NCI-H1417 (cell line): ENCODE results near the gene ZNF613.
A peak's percentile ranks its signal among the peaks of the same experiment; 100 is the strongest.
"Not testable (repeated sequence)": the region's sequence is repeated elsewhere in the genome, so short reads cannot be mapped to it uniquely, and the experiment has no call there.

Source experiments
- DNase-seq, 3 experiments: peaks; one replicate each; lab custom pipeline; 2025; lab: John Stamatoyannopoulos, UW

ZNF613 gene

GRCh38 chr19:51926784-51927741 is at the start of gene ZNF613:
TSS of gene ZNF613 (plus strand) at chr19:51927472. CDS start at chr19:51936221, 8,749 bp downstream.
- peak; percentile 93 to 97 (median 97) for DNase-seq

- no peak for DNase-seq
Observed at GRCh38 chr19:51882518-51882917, 44.8 kb upstream of the ZNF613 start.

DNA sequence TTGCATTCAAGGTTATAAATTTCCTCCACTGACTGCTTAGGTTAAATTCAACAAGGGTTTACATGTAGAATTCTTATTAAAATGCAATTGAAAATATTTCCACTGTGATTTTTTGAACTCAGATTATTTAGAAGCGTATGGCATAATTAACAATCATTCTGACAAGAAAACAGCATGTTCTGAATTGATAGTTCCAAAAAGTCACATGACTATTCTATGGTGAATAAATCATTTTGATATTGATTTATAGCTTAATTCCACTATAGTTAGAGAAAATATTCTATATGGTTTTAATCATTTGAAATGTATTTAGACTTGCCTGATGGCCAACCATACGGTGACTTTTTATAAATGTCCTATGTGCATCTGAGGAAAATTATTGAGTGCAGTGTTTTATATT is 42.6 kb upstream of the ZNF613 start:
- no peak for DNase-seq

DNA sequence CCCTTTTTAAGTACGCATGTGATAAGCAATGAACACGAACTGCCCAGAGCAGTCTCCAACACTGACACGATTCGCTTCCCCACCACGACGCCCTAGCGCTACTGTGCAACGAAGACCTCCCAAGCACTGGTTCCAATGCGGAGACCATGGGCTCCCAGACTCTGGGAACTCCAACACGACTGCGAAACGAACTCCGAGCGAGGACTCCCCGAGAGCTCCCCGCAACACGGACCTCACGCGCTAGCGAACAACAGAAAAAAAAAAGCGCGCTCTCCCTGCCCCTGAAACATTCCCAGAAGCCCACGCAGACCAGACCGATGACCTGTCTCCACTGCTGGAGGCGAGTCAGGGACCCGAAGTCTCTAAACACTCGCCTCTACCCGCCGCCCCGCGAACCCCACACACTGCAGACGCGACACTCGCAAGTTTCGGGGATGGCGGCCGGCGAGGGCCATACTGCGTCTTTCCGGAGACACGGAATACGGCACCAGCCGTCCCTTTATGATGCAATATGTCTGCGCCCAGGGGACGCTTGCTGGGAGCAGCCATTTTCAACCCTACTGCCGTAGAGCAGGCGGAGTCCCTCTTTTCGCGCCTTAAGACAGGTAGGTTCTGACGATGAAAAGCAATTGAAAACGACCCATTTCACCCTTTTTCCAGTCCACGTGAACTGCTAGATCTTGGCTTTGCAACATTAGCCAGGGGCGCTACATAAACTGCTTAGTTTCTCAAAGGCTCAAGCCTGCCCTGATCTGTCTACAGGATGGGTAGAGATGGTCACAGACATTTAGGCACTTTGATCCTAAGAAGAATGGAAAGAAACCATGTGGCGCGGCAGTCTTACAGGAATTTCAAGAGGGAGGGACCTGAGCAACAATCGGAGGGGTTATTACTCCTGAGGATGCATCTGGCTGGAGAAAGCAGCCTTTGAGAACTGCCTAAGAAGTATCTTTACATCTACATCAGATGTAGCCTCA is 39.5 kb upstream of the ZNF613 start, which contains the start of gene ZNF577:
Gene ZNF577 (minus strand): TSS at position 430 of the 977 bp plus-strand sequence. CDS start 7,569 bp downstream, outside the sequence.
- DNase-seq: no peak

- DNase-seq: no peak
Observed at GRCh38 chr19:51889934-51890333, 37.3 kb upstream of the ZNF613 start.

DNA sequence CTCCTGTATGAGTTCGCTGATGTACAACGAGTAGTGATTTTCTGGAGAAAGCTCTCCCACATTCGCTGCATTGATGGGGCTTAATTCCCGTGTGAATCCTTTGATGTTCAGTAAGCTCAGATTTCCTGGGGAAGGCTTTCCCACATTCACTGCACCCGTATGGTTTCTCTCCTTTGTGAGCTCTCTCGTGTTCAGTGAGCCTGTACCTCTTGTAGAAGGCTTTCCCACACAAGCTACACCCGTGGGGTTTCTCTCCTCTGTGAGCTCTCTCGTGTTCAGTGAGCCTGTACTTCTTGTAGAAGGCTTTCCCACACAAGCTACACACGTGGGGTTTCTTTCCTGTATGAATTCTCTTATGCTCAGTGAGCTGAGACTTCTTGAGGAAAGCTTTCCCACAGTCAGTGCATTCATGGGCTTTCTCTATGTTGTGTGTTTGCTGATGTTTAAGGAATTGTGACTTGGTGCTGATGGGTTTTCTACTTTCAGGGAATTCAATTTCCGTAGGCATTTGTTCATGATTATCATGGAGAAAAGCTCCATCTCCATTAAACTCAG is 36.0 kb upstream of the ZNF613 start:
- DNase-seq: no peak

GRCh38 chr19:51901860-51902259 is 25.4 kb upstream of the ZNF613 start:
- DNase-seq: no peak

DNA sequence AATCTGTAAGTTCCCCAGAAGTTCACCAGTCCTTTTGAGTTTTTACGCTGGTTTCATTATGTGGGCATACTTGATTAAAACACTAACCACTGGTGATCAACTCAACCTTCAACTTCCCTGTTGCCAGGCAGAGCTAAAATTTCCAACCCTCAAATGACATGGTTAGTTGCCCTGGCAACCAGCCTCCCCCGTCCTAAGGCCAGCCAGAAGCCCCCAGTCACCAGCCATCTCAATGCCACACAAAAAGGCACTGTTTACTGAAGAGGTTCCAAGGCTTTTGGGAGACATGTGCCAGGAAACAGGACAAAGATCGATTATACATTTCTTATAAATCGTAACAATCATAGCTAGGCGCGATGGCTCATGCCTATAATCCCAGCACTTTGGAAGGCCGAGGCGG is 24.1 kb upstream of the ZNF613 start:
- no peak for DNase-seq

- DNase-seq: peak; percentile 84 to 91 (median 91)
Observed at GRCh38 chr19:51904331-51905165, 22.7 kb upstream of the ZNF613 start, which contains the start of gene ZNF649. TSS of gene ZNF649 (minus strand) at chr19:51905017. CDS start at chr19:51900107, 4,910 bp downstream.

DNA sequence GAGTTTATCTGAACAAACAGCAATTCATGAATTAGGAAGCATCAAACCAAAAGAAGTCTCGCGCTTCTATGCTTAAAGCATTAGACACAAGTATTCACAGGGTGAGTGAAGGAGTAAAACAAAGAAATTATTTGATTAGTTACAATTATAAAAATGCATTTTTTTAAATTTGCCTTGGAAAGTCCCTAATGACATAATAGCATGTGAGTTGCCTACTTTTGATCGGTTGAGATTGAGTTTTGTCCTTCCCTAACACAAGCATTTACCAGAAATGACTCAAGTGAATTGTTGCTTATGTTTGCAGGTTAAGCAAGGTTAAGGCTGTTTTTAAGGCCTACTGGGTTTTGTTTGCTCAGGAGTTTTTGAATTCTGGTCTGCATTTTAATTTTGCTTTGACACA is 22.1 kb upstream of the ZNF613 start:
- DNase-seq: no peak

- DNase-seq: not testable (repeated sequence)
Observed at GRCh38 chr19:51905639-51906038, 21.6 kb upstream of the ZNF613 start.

- DNase-seq: not testable (repeated sequence)
Observed at GRCh38 chr19:51906108-51906507, 21.2 kb upstream of the ZNF613 start.

DNA sequence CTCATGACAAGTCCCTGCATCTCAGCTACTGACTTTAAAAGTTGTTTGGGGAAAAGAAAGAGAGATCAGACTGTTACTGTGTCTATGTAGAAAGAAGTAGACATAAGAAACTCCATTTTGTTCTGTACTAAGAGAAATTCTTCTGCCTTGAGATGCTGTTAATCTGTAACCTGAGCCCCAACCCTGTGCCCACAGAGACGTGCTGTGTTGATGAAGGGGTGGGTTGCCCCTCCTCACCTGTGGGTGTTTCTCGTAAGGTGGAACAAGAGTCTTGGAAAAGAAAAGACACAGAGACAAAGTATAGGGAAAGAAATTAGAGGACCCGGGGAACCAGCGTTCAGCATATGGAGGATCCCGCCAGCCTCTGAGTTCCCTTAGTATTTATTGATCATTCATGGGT is 19.3 kb upstream of the ZNF613 start:
- not testable (repeated sequence) for DNase-seq

DNA sequence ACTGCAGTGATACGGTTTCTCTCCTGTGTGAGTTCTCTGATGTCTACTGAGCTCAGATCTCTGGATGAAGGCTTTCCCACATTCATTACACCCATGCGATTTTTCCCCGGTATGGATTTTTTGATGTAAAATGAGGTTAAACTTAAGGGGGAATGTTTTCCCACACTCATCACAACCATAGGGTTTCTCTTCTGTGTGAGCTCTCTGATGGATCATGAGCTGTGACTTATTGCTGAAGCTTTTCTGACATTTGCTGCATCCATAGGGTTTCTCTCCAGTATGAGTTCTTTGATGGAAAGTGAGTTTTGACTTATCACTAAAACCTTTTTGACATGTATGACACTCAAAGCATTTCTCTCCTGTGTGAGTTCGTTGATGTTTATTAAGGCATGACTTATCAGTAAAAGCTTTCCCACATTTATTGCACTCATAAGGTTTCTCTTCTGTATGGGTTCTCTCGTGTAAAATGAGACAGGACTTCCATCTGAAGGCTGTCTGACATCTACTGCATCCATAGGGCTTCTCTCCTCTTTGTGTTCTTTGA is 11.9 kb upstream of the ZNF613 start:
- DNase-seq: no peak

GRCh38 chr19:51916167-51916566 is 11.1 kb upstream of the ZNF613 start:
- DNase-seq: no peak

- DNase-seq: no peak
Observed at GRCh38 chr19:51919606-51920005, 7.7 kb upstream of the ZNF613 start.

DNA sequence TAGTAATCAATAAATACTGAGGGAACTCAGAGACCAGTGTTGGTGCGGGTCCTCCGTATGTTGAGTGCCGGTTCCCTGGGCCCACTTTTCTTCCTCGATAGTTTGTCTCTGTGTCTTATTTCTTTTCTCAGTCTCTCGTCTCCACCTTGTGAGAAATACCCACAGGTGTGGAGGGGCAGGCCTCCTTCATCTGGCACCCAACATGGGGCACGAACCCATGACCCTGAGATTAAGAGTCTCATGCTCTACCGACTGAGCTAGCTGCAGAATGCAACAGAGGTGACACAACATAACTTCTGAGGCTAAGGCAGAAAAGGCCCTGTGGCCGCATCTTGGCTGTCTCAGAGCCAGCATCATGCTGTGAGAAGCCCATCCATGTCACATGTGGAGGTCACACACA is 5.3 kb upstream of the ZNF613 start:
- no peak for DNase-seq

DNA sequence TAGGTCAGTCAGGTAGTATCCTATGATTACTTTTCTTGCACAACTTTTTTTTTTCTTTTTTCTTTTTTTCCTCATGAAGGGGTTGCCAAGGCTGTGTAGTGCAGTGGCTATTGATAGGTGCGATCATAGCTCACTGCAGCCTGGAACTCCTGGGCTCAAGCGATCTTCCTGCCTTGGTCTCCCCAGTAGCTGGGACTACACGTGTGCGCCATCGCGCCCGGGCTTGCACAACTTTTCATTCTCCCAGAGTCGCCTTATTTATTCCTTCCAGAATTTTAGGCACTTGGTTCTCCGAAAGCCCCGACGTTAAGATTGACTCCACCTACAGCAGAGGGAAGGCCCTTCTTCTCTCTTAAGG is 867 bp upstream of the ZNF613 start:
- DNase-seq: no peak

GRCh38 chr19:51927859-51928258 is 587 bp downstream of the ZNF613 start:
- no peak for DNase-seq

DNA sequence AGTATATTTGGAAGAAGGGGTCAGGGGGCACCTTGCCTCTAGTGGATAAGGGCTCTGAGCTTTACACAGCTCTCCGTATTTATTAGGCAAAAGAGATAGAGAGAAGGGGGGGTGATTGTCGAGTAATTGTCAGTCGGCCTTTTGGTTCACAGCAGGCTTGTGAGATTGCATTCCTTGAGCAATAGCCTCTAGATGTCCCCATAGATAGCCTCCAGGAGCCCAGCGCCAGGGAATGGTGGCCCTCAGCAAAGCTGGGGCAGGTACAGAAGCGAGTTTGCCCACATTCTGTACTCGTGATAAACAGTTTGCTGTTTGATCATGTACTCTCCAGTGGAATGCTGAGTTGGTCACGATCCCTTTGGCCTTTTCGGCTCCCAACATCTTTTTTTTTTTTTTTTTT is 4.6 kb downstream of the ZNF613 start:
- DNase-seq: no peak

GRCh38 chr19:51938936-51939335 is 11.7 kb downstream of the ZNF613 start:
- no peak for DNase-seq
